Caki2 (cell line): Measurements from ENCODE around the gene CA4. TPM values are rescaled to one million over a fixed set of nuclear protein-coding genes. Genes with fewer than 3 reads are reported as not detected.
"Not testable (repeated sequence)": the region's sequence is repeated elsewhere in the genome, so short reads cannot be mapped to it uniquely, and the experiment has no call there.

Experiments
- DNase-seq: peaks from one replicate; pipeline ENCODE4 v3.0.0-alpha.2; 2015; ENCODE audit warnings: low read depth
- in situ Hi-C: cut with HindIII; loops from 2 replicates; pipeline ENCODE4 v1.10.0; 2016; ENCODE audit warnings: low sequenced_read_pairs, low pct_unique_long_range_greater_than_20kb, mixed read lengths
- total RNA-seq: library from RNA; depleted of rRNA; stranded (reverse); fragments of >200 nt; shearing (Covaris generic); gene quantifications from 2 replicates; pipeline ENCODE4 v1.2.3, GENCODE V29; 2014; ENCODE audit warnings: low replicate concordance; rRNA removed

Gene CA4
- total RNA-seq, 1 experiment from 2014 or later, result not detected

GRCh38 chr17:60190032-60190431, 40.3 kb downstream of the CA4 start:
- in situ Hi-C loops, DNase-seq: not testable (repeated sequence)

- DNase-seq, in situ Hi-C loops: not testable (repeated sequence)
Measured at GRCh38 chr17:60193032-60193431, 43.3 kb downstream of the CA4 start.

- DNase-seq, result no peak
- in situ Hi-C loops, result no loop called here
Measured at GRCh38 chr17:60193482-60193881, 43.7 kb downstream of the CA4 start.

- in situ Hi-C loops, DNase-seq: not testable (repeated sequence)
Measured at GRCh38 chr17:60194141-60194540, 44.4 kb downstream of the CA4 start.

GRCh38 chr17:60198630-60199029, 48.9 kb downstream of the CA4 start:
- DNase-seq, in situ Hi-C loops: not testable (repeated sequence)

GRCh38 chr17:60205782-60206181, 56.0 kb downstream of the CA4 start:
- DNase-seq, in situ Hi-C loops: not testable (repeated sequence)

GRCh38 chr17:60208302-60208701, 58.5 kb downstream of the CA4 start:
- in situ Hi-C loops, DNase-seq: not testable (repeated sequence)

Other genes with a start within 250 kb of the CA4 start
- gene RNFT1, start 185.2 kb upstream of the CA4 start, total RNA-seq, result 3.0 and 16.4 TPM in 2 replicates
- gene HEATR6, start 71.1 kb upstream of the CA4 start, total RNA-seq, result 21.3 and 29.0 TPM in 2 replicates
- gene USP32, start 242.2 kb downstream of the CA4 start, total RNA-seq, result 17.2 and 21.7 TPM in 2 replicates